Fibroblast of pulmonary artery (primary cell): ENCODE data around the gene LZTS2.
A peak's percentile ranks its signal among the peaks of the same experiment; 100 is the strongest.

ENCODE experiments used
- DNase-seq: peaks from one replicate; pipeline ENCODE4 v3.0.0-alpha.2; 2010; ENCODE audit warnings: low read depth
- H3K4me3 ChIP-seq: replicated peaks from 2 replicates; pipeline ENCODE4 v1.5.1; 2011; ENCODE audit warnings: low read depth, mild to moderate bottlenecking, control low read depth, low read length, moderate library complexity
- TF ChIP-seq, protein P1 (sequence below): IDR thresholded peaks from 2 replicates; pipeline ENCODE4 v1.5.1; 2011; ENCODE audit warnings: mild to moderate bottlenecking, control low read depth, low read length, inconsistent platforms; ENCODE audit errors: missing control alignments

Gene LZTS2

DNA sequence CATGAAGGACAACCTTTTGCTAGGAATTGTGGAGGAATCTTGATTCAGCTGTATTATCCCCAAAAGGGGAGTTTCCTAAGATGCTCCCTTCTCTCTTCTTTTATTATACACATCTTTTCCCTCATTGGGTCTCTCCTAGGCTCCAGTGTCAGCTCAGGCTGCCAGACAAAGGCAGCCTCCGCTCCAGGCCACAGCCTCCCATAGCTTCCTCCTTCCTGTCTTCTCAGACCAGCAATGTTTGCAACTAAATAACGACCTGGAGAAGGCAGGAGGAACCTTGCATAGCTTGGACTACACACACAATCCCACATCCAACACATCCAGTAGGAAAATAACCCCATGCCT is 43.7 kb downstream of the LZTS2 start:
- H3K4me3 ChIP-seq = peak overlapping the region; percentile 63
- TF ChIP-seq, protein P1, sequence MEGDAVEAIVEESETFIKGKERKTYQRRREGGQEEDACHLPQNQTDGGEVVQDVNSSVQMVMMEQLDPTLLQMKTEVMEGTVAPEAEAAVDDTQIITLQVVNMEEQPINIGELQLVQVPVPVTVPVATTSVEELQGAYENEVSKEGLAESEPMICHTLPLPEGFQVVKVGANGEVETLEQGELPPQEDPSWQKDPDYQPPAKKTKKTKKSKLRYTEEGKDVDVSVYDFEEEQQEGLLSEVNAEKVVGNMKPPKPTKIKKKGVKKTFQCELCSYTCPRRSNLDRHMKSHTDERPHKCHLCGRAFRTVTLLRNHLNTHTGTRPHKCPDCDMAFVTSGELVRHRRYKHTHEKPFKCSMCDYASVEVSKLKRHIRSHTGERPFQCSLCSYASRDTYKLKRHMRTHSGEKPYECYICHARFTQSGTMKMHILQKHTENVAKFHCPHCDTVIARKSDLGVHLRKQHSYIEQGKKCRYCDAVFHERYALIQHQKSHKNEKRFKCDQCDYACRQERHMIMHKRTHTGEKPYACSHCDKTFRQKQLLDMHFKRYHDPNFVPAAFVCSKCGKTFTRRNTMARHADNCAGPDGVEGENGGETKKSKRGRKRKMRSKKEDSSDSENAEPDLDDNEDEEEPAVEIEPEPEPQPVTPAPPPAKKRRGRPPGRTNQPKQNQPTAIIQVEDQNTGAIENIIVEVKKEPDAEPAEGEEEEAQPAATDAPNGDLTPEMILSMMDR = no peak
- DNase-seq = no peak

DNA sequence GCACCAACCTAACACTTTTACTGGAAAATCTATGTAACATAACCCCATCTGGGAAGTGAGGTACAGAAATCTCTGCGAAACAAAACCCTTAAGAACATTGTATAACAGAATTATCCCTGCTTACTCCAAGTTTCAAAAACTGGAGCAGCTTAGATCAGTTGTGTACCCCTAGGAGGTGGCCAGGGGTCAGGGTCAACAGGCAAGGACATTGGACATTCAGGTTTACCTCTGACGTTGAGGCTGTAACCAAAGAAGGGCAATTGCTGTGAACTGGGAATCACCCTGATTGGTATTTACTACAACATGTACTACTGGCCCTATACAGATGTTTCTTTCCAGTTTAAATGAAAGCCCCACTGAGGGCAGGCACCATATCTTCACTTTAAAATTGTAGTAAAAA is 44.5 kb downstream of the LZTS2 start:
- TF ChIP-seq, protein P1 = no peak
- DNase-seq = no peak
- no peak overlapping the region for H3K4me3 ChIP-seq

DNA sequence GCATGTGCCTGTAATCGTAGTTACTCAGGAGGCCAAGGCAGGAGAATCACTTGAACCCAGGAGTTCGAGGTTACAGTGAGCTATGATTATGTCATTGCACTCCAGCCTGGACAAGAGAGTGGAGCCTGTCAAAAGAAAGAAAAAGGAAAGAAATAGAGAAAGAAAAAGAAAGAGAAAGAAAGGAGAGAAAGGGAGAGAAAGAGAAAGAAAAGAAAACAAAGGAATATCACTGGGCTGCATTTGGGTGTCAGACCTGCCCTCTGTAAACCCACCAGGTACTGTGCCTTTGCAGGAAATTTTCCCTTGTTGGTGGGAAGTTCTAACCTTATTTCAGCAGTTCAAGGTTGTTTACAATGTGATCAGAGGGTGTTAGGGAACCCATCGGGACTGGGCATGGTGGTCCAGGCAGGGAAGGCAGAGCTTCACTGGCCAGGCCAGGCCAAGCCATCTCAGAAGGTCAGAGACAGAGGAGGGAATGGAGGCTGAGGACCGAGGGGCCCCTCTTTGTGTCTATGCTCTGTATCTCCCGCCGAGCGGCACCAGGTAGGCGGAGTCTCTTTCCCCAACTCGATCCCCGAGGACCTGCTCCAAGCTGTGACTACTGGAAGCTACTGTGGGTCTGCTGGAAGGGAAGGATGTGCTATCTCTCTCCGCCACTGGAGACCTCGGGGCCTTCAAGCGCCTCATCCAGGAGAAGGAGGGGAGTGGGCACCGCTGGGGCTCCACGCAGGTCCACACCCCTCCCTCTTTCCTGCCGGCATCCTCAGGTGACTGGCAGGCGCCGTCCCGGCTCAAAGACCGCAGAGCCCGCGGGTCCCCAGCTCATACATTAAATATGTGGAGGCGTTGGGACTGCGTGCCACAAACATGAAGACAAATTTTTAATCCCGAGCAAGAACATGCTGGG is 47.0 kb downstream of the LZTS2 start:
- TF ChIP-seq, protein P1 = no peak
- H3K4me3 ChIP-seq = no peak overlapping the region
- no peak for DNase-seq

DNA sequence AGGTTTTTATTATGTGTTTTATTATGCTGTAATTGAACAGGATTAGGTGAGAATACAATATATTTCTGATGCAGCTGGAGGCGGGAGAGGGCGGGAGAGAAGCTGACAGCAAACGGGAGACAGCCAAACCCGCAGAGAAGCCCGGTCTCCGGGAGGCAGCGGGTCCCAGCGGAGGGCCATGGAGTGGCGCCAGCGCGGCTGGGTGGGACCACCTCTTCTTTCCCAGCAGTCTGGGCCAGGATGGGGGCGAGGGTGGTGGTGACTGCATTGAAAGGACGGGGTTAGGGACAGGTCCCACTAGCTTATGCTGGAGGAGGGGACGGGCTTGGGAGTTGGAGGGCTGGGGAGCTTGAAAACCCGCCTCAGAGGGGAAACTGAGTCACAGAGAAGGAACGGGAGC is 47.7 kb downstream of the LZTS2 start:
- TF ChIP-seq, protein P1 = no peak
- DNase-seq = no peak
- H3K4me3 ChIP-seq = no peak overlapping the region

DNA sequence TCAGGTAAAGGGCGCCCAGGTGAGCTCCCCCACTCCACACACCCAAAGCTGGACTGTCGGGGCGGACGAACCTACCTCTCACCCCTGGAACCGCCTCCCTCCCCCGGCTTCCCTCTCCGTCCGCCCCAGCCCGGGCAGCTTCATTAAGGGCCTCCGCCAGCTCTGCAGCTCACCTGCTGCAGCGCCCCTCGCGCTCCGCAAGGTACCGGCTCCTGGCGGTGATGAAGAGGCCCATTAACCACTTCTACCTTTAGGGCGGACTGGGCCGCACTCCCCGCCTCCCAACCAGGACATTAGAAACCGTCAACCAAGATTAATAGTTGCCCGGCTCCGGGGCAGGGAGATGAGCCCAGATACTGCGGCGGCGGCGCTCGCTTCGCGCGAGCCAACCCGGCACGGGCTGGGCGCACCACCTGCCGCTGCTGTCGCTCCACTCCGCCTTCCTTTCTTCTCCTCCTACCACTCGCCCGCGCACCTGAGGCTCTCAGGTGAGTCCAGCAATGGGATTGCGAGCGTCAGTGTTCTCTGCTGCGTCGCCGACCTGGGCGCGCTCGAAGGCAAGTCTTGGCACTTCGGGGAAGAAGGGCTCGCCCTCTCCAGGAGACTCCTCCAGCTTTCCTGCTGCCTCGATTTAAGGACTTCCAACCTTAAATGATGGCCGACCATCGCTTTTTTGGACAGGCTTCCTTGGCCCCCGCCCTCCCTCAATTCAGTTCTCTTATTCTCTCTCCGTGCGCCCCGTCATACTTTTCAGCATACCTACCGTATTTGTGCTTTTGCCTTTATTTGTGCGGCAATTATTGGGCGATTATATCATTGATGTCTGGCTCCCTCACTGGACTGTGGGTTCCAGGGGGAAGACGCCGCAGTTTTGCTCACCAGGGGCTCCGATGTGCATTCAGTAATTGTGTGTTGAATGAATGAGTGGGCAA is 48.6 kb downstream of the LZTS2 start:
- H3K4me3 ChIP-seq = no peak overlapping the region
- TF ChIP-seq, protein P1 = no peak
- no peak for DNase-seq

DNA sequence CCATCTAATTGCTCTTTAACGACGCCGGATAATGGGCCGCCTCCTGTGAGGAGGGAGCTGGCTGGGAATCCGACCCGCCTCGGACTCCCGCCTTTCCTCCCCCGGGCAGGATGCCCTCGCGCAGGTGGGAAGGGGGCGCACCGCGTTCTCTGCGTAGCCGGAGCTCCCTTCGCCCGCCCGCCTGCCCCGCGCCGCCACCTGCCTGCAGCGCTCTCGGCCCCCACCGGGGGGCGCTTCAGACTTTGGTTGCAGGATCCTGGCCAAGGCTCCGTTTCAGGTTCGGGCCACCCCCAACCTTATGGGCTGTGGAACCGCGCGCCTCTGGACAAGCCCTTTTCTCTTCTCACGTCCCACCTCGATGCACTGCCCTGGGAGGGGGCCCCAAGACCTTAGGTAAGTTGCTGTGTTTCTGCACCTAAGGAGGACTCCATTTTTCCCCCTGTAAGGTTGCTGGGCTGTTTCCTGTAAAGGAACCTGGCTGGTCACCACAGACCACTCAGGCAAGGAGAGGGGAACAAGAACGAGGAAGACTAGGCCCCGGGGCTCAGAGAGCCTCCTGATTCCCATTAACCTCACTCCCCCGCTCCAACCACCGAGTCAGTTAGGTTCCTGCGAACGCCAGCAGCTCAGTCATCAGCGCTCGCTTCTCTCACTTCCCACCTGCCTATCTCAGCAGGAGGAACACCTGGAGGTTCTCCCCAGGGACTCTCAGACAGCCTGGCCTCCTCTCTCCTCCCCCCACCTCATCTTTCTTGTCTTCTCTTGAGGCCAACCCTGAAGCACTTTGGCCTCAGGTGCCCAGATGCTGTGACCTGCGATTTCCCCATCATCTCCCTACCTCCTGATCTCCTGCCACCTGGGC is 50.8 kb downstream of the LZTS2 start:
- peak; percentile 49 for DNase-seq
- TF ChIP-seq, protein P1 = peak; percentile 67
- H3K4me3 ChIP-seq = peak overlapping the region; percentile 10
